ENCODE data around the gene ZNF764. TPM values are rescaled to one million over a fixed set of nuclear protein-coding genes. Genes with fewer than 3 reads are reported as not detected.

Gene ZNF764
- total RNA-seq, 1 donor from 2014 or later = 3.7 TPM

- H3K36me3 ChIP-seq (ENCODE audit: control insufficient read depth in 3 of 3, insufficient read depth in 3 of 3, low read length in 3 of 3) = no peaks in the 10 kb centered on the region
- H3K27ac ChIP-seq (ENCODE audit: low read depth, low read length) = no peak overlapping the region
- no peak overlapping the region for H3K4me3 ChIP-seq (ENCODE audit: low read length in 3 of 3)
- H3K27me3 ChIP-seq (ENCODE audit: control insufficient read depth in 3 of 3, insufficient read depth in 3 of 3, low read length in 3 of 3) = peaks cover 0 to 2% (median 0%) of the 10 kb centered on the region in 3 donors
- H3K9me3 ChIP-seq (ENCODE audit: control insufficient read depth in 3 of 3, low read length in 3 of 3) = no peaks in the 10 kb centered on the region
- H3K9ac ChIP-seq (ENCODE audit: low read depth in 1 of 3, low read length in 3 of 3) = no peak overlapping the region
- H3K4me1 ChIP-seq (ENCODE audit: control insufficient read depth in 3 of 3, insufficient read depth in 3 of 3, low read length in 3 of 3) = peaks cover 10 to 16% (median 13%) of the 10 kb centered on the region in 3 donors
These were observed 7.4 kb upstream of the ZNF764 start for GRCh38 chr16:30565526-30565925.

- Histone ChIP-seq H3K36me3 (ENCODE audit: control insufficient read depth in 3 of 3, insufficient read depth in 3 of 3, low read length in 3 of 3) (no peaks in the 10 kb centered on the region), H3K9ac (ENCODE audit: low read depth in 1 of 3, low read length in 3 of 3) (peak overlapping the region in 1 of 3 donors; percentile 84), H3K4me3 (ENCODE audit: low read length in 3 of 3) (peak overlapping the region in 2 of 3 donors; percentile 77 to 78), H3K27ac (ENCODE audit: low read depth, low read length) (peak overlapping the region; percentile 56), H3K4me1 (ENCODE audit: control insufficient read depth in 3 of 3, insufficient read depth in 3 of 3, low read length in 3 of 3) (peaks cover 14 to 20% (median 16%) of the 10 kb centered on the region in 3 donors), H3K9me3 (ENCODE audit: control insufficient read depth in 3 of 3, low read length in 3 of 3) (no peaks in the 10 kb centered on the region), H3K27me3 (ENCODE audit: control insufficient read depth in 3 of 3, insufficient read depth in 3 of 3, low read length in 3 of 3) (peaks cover 0 to 2% (median 0%) of the 10 kb centered on the region in 3 donors)
These were observed 3.8 kb upstream of the ZNF764 start for GRCh38 chr16:30562021-30562420.

- peaks cover 16 to 22% (median 18%) of the 10 kb centered on the region in 3 donors for H3K4me1 ChIP-seq (ENCODE audit: control insufficient read depth in 3 of 3, insufficient read depth in 3 of 3, low read length in 3 of 3)
- H3K36me3 ChIP-seq (ENCODE audit: control insufficient read depth in 3 of 3, insufficient read depth in 3 of 3, low read length in 3 of 3) = no peaks in the 10 kb centered on the region
- H3K9ac ChIP-seq (ENCODE audit: low read depth in 1 of 3, low read length in 3 of 3) = peak overlapping the region; percentile 70 to 84 (median 77)
- no peaks in the 10 kb centered on the region for H3K9me3 ChIP-seq (ENCODE audit: control insufficient read depth in 3 of 3, low read length in 3 of 3)
- peaks cover 0 to 2% (median 0%) of the 10 kb centered on the region in 3 donors for H3K27me3 ChIP-seq (ENCODE audit: control insufficient read depth in 3 of 3, insufficient read depth in 3 of 3, low read length in 3 of 3)
- H3K4me3 ChIP-seq (ENCODE audit: low read length in 3 of 3) = peak overlapping the region; percentile 77 to 79 (median 78)
- peak overlapping the region; percentile 56 for H3K27ac ChIP-seq (ENCODE audit: low read depth, low read length)
These were observed 3.1 kb upstream of the ZNF764 start for GRCh38 chr16:30561089-30561816.

- Histone ChIP-seq H3K4me3 (ENCODE audit: low read length in 3 of 3) (no peak overlapping the region), H3K27ac (ENCODE audit: low read depth, low read length) (no peak overlapping the region), H3K9ac (ENCODE audit: low read depth in 1 of 3, low read length in 3 of 3) (no peak overlapping the region), H3K9me3 (ENCODE audit: control insufficient read depth in 3 of 3, low read length in 3 of 3) (no peaks in the 10 kb centered on the region), H3K27me3 (ENCODE audit: control insufficient read depth in 3 of 3, insufficient read depth in 3 of 3, low read length in 3 of 3) (peaks cover 0 to 2% (median 0%) of the 10 kb centered on the region in 3 donors), H3K4me1 (ENCODE audit: control insufficient read depth in 3 of 3, insufficient read depth in 3 of 3, low read length in 3 of 3) (peaks cover 20 to 25% (median 21%) of the 10 kb centered on the region in 3 donors), H3K36me3 (ENCODE audit: control insufficient read depth in 3 of 3, insufficient read depth in 3 of 3, low read length in 3 of 3) (peaks cover 2 to 9% (median 7%) of the 10 kb centered on the region in 3 donors)
These were observed 1.5 kb upstream of the ZNF764 start for GRCh38 chr16:30559690-30560089.

GRCh38 chr16:30558789-30559377 lies 709 bp upstream of the ZNF764 start:
- Histone ChIP-seq H3K27me3 (ENCODE audit: control insufficient read depth in 3 of 3, insufficient read depth in 3 of 3, low read length in 3 of 3) (peaks cover 0 to 2% (median 0%) of the 10 kb centered on the region in 3 donors), H3K36me3 (ENCODE audit: control insufficient read depth in 3 of 3, insufficient read depth in 3 of 3, low read length in 3 of 3) (peaks cover 9 to 14% (median 9%) of the 10 kb centered on the region in 3 donors), H3K9ac (ENCODE audit: low read depth in 1 of 3, low read length in 3 of 3) (peak overlapping the region; percentile 51 to 75 (median 55)), H3K27ac (ENCODE audit: low read depth, low read length) (peak overlapping the region; percentile 97), H3K9me3 (ENCODE audit: control insufficient read depth in 3 of 3, low read length in 3 of 3) (no peaks in the 10 kb centered on the region), H3K4me3 (ENCODE audit: low read length in 3 of 3) (peak overlapping the region; percentile 72 to 88 (median 78)), H3K4me1 (ENCODE audit: control insufficient read depth in 3 of 3, insufficient read depth in 3 of 3, low read length in 3 of 3) (peaks cover 20 to 25% (median 21%) of the 10 kb centered on the region in 3 donors)

- H3K27ac ChIP-seq (ENCODE audit: low read depth, low read length) = peak overlapping the region; percentile 97
- peak overlapping the region; percentile 80 to 88 (median 86) for H3K4me3 ChIP-seq (ENCODE audit: low read length in 3 of 3)
- H3K9me3 ChIP-seq (ENCODE audit: control insufficient read depth in 3 of 3, low read length in 3 of 3) = no peaks in the 10 kb centered on the region
- H3K9ac ChIP-seq (ENCODE audit: low read depth in 1 of 3, low read length in 3 of 3) = peak overlapping the region; percentile 89 to 95 (median 94)
- peaks cover 13 to 23% (median 18%) of the 10 kb centered on the region in 3 donors for H3K36me3 ChIP-seq (ENCODE audit: control insufficient read depth in 3 of 3, insufficient read depth in 3 of 3, low read length in 3 of 3)
- H3K4me1 ChIP-seq (ENCODE audit: control insufficient read depth in 3 of 3, insufficient read depth in 3 of 3, low read length in 3 of 3) = peaks cover 26 to 35% (median 27%) of the 10 kb centered on the region in 3 donors
- H3K27me3 ChIP-seq (ENCODE audit: control insufficient read depth in 3 of 3, insufficient read depth in 3 of 3, low read length in 3 of 3) = peaks cover 0 to 2% (median 0%) of the 10 kb centered on the region in 3 donors
These were observed 542 bp downstream of the ZNF764 start for GRCh38 chr16:30557707-30557956.

- Histone ChIP-seq H3K36me3 (ENCODE audit: control insufficient read depth in 3 of 3, insufficient read depth in 3 of 3, low read length in 3 of 3) (peaks cover 13 to 24% (median 19%) of the 10 kb centered on the region in 3 donors), H3K4me1 (ENCODE audit: control insufficient read depth in 3 of 3, insufficient read depth in 3 of 3, low read length in 3 of 3) (peaks cover 26 to 34% (median 27%) of the 10 kb centered on the region in 3 donors), H3K4me3 (ENCODE audit: low read length in 3 of 3) (no peak overlapping the region), H3K27me3 (ENCODE audit: control insufficient read depth in 3 of 3, insufficient read depth in 3 of 3, low read length in 3 of 3) (no peaks in the 10 kb centered on the region), H3K9ac (ENCODE audit: low read depth in 1 of 3, low read length in 3 of 3) (peak overlapping the region in 1 of 3 donors; percentile 33), H3K9me3 (ENCODE audit: control insufficient read depth in 3 of 3, low read length in 3 of 3) (no peaks in the 10 kb centered on the region), H3K27ac (ENCODE audit: low read depth, low read length) (no peak overlapping the region)
These were observed 2.1 kb downstream of the ZNF764 start for GRCh38 chr16:30556125-30556473.

GRCh38 chr16:30555315-30556124 lies 2.7 kb downstream of the ZNF764 start:
- H3K4me1 ChIP-seq (ENCODE audit: control insufficient read depth in 3 of 3, insufficient read depth in 3 of 3, low read length in 3 of 3) = peaks cover 23 to 31% (median 24%) of the 10 kb centered on the region in 3 donors
- no peaks in the 10 kb centered on the region for H3K9me3 ChIP-seq (ENCODE audit: control insufficient read depth in 3 of 3, low read length in 3 of 3)
- peaks cover 13 to 24% (median 19%) of the 10 kb centered on the region in 3 donors for H3K36me3 ChIP-seq (ENCODE audit: control insufficient read depth in 3 of 3, insufficient read depth in 3 of 3, low read length in 3 of 3)
- no peak overlapping the region for H3K27ac ChIP-seq (ENCODE audit: low read depth, low read length)
- no peak overlapping the region for H3K9ac ChIP-seq (ENCODE audit: low read depth in 1 of 3, low read length in 3 of 3)
- H3K27me3 ChIP-seq (ENCODE audit: control insufficient read depth in 3 of 3, insufficient read depth in 3 of 3, low read length in 3 of 3) = no peaks in the 10 kb centered on the region
- H3K4me3 ChIP-seq (ENCODE audit: low read length in 3 of 3) = no peak overlapping the region

- H3K4me1 ChIP-seq (ENCODE audit: control insufficient read depth in 3 of 3, insufficient read depth in 3 of 3, low read length in 3 of 3) = peaks cover 23 to 31% (median 24%) of the 10 kb centered on the region in 3 donors
- no peak overlapping the region for H3K4me3 ChIP-seq (ENCODE audit: low read length in 3 of 3)
- no peaks in the 10 kb centered on the region for H3K9me3 ChIP-seq (ENCODE audit: control insufficient read depth in 3 of 3, low read length in 3 of 3)
- H3K36me3 ChIP-seq (ENCODE audit: control insufficient read depth in 3 of 3, insufficient read depth in 3 of 3, low read length in 3 of 3) = peaks cover 13 to 24% (median 19%) of the 10 kb centered on the region in 3 donors
- H3K27ac ChIP-seq (ENCODE audit: low read depth, low read length) = no peak overlapping the region
- no peaks in the 10 kb centered on the region for H3K27me3 ChIP-seq (ENCODE audit: control insufficient read depth in 3 of 3, insufficient read depth in 3 of 3, low read length in 3 of 3)
- H3K9ac ChIP-seq (ENCODE audit: low read depth in 1 of 3, low read length in 3 of 3) = no peak overlapping the region
These were observed 3.4 kb downstream of the ZNF764 start for GRCh38 chr16:30554557-30555314.

Measured in skeletal muscle tissue (tissue), 4 donors.